BE2C (cell line): ENCODE results near the gene PDPR.
"Not testable (repeated sequence)": the region's sequence is repeated elsewhere in the genome, so short reads cannot be mapped to it uniquely, and the experiment has no call there.

Experiments
- DNase-seq: peaks from one replicate; pipeline ENCODE4 v3.0.0-alpha.2; 2020
- H3K27me3 ChIP-seq: fragments of 250-450 bp; sonication (Bioruptor Pico); 2 replicates; pipeline ENCODE4 v1.5.1; 2020; ENCODE audit warnings: mild to moderate bottlenecking
- H3K36me3 ChIP-seq: fragments of 250-450 bp; sonication (Bioruptor Pico); 2 replicates; pipeline ENCODE4 v1.5.1; 2020; ENCODE audit warnings: mild to moderate bottlenecking
- H3K4me1 ChIP-seq: fragments of 250-450 bp; sonication (Bioruptor Pico); 2 replicates; pipeline ENCODE4 v1.5.1; 2020
- H3K4me3 ChIP-seq: 2 replicates; pipeline ENCODE4 v1.5.1; 2011; ENCODE audit warnings: low read depth, low read length
- H3K9me3 ChIP-seq: fragments of 250-450 bp; sonication (Bioruptor Pico); 2 replicates; pipeline ENCODE4 v1.5.1; 2020
- CTCF ChIP-seq: IDR thresholded peaks from 2 replicates; pipeline ENCODE4 v1.5.1; 2012; ENCODE audit warnings: mild to moderate bottlenecking, low read depth, low read length

PDPR gene

GRCh38 chr16:70161350-70161749 lies 47.2 kb downstream of the PDPR start:
- no peaks in the 10 kb centered on the region for H3K27me3 ChIP-seq
- H3K4me1 ChIP-seq = no peaks in the 10 kb centered on the region
- no peak for DNase-seq
- no peaks in the 10 kb centered on the region for H3K9me3 ChIP-seq
- no peak overlapping the region for H3K4me3 ChIP-seq
- no peak for TF ChIP-seq CTCF
- H3K36me3 ChIP-seq = peaks cover 37% of the 10 kb centered on the region

DNA sequence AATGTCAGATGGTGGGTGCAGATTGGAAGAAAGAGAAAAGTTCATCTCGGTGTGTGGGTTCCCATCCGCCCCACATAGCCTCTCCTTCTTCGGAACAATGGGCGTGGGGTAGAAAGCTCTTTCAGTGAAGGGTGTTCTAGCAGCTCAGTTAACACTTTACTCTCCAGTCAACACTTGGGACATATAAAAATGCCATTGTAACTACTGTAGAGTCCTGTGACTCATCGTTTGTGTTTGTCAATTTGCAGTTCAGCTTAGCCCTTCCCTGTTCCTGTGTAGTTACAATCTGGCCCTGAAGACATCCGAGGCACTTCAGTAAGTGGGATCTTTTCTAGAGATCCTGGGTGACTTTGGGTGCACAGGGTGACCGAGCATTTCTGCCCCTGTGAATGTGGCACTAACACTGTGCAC lies 47.9 kb downstream of the PDPR start:
- Histone ChIP-seq H3K4me1 (no peaks in the 10 kb centered on the region), H3K4me3 (no peak overlapping the region), H3K27me3 (no peaks in the 10 kb centered on the region), H3K9me3 (no peaks in the 10 kb centered on the region), H3K36me3 (peaks cover 30% of the 10 kb centered on the region)
- TF ChIP-seq CTCF = no peak
- DNase-seq = no peak

DNA sequence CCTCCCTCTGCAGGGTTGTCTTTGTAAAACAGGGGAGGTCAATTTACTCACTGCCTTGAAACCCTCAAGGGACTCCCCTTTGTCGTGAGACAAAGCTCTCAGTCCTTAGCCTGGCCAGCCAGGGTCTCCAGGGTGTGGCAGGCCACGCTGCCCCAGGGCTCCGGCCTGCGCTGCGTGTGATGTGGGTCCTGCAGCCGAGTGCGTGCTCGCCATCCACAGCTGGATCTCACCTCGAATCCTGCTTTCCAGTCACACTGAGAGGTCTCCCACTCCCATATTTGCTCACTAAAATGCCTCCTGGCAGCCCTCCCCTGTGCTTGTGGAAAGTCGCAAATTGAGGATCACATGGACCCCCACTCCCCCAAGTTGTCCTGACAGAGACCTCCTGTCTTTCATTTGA lies 49.5 kb downstream of the PDPR start:
- no peak for TF ChIP-seq CTCF
- Histone ChIP-seq H3K27me3 (no peaks in the 10 kb centered on the region), H3K4me1 (no peaks in the 10 kb centered on the region), H3K4me3 (no peak overlapping the region), H3K36me3 (peaks cover 18% of the 10 kb centered on the region), H3K9me3 (no peaks in the 10 kb centered on the region)
- DNase-seq = no peak

- not testable (repeated sequence) for DNase-seq, H3K4me1 ChIP-seq, H3K27me3 ChIP-seq, H3K36me3 ChIP-seq, H3K4me3 ChIP-seq, H3K9me3 ChIP-seq
Measured at GRCh38 chr16:70166688-70167087, 52.6 kb downstream of the PDPR start.

GRCh38 chr16:70173212-70173837 lies 59.2 kb downstream of the PDPR start, which contains the start of gene CLEC18C:
Gene CLEC18C (plus strand): TSS chr16:70173787. CDS start chr16:70174279, 492 bp downstream.
- DNase-seq = not testable (repeated sequence)

DNA sequence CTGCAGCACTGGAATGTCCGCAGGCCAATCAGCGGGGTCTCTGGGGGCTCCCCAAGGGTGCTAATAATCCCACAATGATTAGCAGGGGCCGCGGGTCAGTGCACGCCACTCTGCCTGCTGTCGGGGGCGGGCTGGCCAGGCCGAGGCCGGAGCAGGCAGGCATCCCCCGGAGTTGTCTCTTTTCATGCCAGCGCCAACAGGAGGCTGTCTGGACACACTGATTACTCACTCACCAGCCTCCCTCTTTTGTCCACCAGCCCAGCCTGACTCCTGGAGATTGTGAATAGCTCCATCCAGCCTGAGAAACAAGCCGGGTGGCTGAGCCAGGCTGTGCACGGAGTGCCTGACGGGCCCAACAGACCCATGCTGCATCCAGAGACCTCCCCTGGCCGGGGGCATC lies 59.8 kb downstream of the PDPR start:
- H3K9me3 ChIP-seq, H3K4me1 ChIP-seq, H3K27me3 ChIP-seq, H3K4me3 ChIP-seq, DNase-seq, H3K36me3 ChIP-seq: not testable (repeated sequence)

More at GRCh38 chr16:70173212-70173837, 59.2 kb downstream of the PDPR start, which contains the start of gene CLEC18C:
- H3K4me3 ChIP-seq, H3K27me3 ChIP-seq, H3K4me1 ChIP-seq, H3K9me3 ChIP-seq, H3K36me3 ChIP-seq: not testable (repeated sequence)

DNA sequence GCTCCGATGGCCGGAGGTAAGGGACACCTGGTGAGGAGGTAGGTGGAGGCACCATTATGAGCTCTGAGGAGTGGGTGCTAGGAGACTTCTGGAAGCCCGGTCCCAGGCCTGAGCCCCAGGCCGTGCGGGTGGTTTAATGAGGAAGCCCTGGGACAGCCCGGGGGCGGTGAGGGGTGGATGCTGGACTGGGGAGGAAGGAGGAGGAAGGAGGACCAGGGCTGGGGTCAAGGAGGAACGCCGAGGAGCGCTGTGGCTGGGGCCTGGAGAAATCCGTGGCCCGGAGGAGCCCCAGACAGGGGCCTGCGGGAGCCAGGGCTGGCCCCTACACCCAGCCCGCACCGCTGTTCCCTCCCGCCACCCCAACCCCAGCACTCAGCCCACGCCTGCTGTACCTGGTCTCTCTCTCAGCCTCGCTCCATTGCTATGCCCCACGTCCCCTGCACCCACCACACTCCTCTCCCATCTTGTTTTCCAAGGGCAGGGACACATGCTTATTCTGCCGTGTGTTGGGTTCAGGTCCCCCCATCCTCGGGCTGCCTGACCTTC lies 60.3 kb downstream of the PDPR start:
- not testable (repeated sequence) for H3K4me3 ChIP-seq, H3K36me3 ChIP-seq, DNase-seq, H3K9me3 ChIP-seq, H3K4me1 ChIP-seq, H3K27me3 ChIP-seq

GRCh38 chr16:70187858-70188607 lies 73.9 kb downstream of the PDPR start:
- not testable (repeated sequence) for H3K36me3 ChIP-seq, DNase-seq, H3K4me3 ChIP-seq, H3K4me1 ChIP-seq, H3K9me3 ChIP-seq, H3K27me3 ChIP-seq

- not testable (repeated sequence) for H3K36me3 ChIP-seq, H3K4me3 ChIP-seq, H3K4me1 ChIP-seq, DNase-seq, H3K27me3 ChIP-seq, H3K9me3 ChIP-seq
Measured at GRCh38 chr16:70188608-70188915, 74.4 kb downstream of the PDPR start.

GRCh38 chr16:70190574-70190973 lies 76.4 kb downstream of the PDPR start:
- H3K4me1 ChIP-seq, H3K4me3 ChIP-seq, DNase-seq, H3K36me3 ChIP-seq, H3K9me3 ChIP-seq, H3K27me3 ChIP-seq: not testable (repeated sequence)

DNA sequence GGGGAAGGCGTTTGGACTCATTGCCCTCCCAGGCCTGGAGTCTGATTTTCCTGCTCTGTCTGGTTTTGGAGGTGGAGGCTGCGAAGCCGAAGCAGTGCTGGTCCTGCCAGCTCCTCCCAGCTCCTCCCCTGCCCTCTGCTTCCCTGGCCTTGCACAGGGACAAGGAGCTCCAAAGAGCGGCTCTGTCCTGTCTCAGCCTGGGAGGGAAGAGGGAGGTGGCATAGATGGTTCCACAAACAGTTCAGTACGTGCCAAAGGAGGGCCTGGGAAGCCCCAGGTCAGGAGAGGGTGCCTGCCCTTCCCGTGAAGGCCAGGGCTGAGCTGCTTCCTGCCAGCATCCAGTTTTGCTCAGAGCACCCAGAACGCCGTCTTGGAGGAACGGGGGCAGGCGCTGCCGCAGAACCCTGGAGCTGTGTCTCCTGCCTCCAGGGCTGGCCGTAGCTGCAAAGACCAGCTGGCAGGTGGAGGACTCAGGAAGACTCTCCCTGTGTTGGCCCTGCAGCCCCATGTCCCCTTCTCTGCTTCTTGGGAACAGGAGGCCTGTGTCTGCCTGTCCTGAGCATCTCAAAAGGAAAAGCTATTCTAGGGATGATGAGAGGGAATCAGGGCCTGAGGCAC lies 82.7 kb downstream of the PDPR start:
- not testable (repeated sequence) for DNase-seq, H3K36me3 ChIP-seq, H3K27me3 ChIP-seq, H3K4me1 ChIP-seq, H3K4me3 ChIP-seq, H3K9me3 ChIP-seq

DNA sequence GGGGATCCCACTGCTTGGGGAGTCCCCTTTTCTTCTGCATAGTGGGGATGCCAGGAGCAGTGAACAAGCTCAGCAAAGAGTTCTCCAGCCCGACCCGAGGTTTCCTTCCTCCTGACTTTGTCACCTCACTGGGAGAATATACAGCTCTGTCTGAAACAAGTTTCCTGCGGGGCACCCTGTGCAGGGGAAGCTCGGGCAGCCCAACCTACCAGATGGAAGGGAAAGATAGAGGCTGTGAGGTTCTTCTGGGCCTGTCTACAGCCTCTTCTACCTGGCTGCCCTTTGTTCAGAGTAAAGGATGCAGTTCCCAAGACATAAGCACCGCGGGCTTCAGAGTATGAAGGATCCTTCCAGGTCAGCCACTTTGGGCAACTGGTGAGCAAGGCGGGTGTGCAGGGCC lies 83.5 kb downstream of the PDPR start:
- H3K4me1 ChIP-seq, H3K36me3 ChIP-seq, H3K4me3 ChIP-seq, DNase-seq, H3K9me3 ChIP-seq, H3K27me3 ChIP-seq: not testable (repeated sequence)
